Measurements from ENCODE around the gene MBOAT7.

DNA sequence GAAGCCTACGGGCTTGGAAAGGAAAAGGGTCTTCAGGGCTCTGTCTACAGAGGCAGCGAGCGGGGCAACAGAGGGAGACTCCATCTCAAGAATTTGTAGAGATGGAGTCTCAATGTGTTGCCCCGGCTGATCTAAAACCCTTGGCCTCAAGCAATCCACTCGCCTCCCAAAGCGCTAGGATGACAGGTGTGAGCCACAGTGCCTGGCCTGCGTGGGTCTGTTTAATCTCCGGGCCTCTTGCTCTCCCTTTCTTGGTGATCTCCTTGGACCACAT is 19.3 kb upstream of the MBOAT7 start:
- TF ChIP-seq CTCF (IDR thresholded peaks at IDR 0.05; ENCODE audit: low read length) (no peak), EZH2 (IDR thresholded peaks at IDR 0.05; ENCODE audit: borderline replicate concordance, low read length) (no peak)
